Stromal cell of bone marrow (primary cell): ENCODE results near the gene RUNX3.

ENCODE experiments used
- DNase-seq: peaks from one replicate; pipeline ENCODE4 v3.0.0-alpha.2; 2012; ENCODE audit warnings: low read depth

Gene RUNX3

GRCh38 chr1:24886241-24886640 is 43.8 kb downstream of the RUNX3 start:
- no peak for DNase-seq

GRCh38 chr1:24884751-24885150 is 45.3 kb downstream of the RUNX3 start:
- DNase-seq, result no peak

- no peak for DNase-seq
Measured at GRCh38 chr1:24881034-24881433, 49.0 kb downstream of the RUNX3 start.

- peak; percentile 21 for DNase-seq
Measured at GRCh38 chr1:24878775-24879742, 51.0 kb downstream of the RUNX3 start.

GRCh38 chr1:24878045-24878444 is 52.0 kb downstream of the RUNX3 start:
- DNase-seq, result no peak

GRCh38 chr1:24875991-24876506 is 54.0 kb downstream of the RUNX3 start:
- no peak for DNase-seq

- no peak for DNase-seq
Measured at GRCh38 chr1:24875257-24875656, 54.8 kb downstream of the RUNX3 start.

- DNase-seq, result no peak
Measured at GRCh38 chr1:24874611-24875234, 55.4 kb downstream of the RUNX3 start.

GRCh38 chr1:24874056-24874455 is 56.0 kb downstream of the RUNX3 start:
- no peak for DNase-seq

GRCh38 chr1:24873148-24873547 is 56.9 kb downstream of the RUNX3 start:
- DNase-seq, result no peak

GRCh38 chr1:24872061-24872850 is 57.8 kb downstream of the RUNX3 start:
- no peak for DNase-seq

GRCh38 chr1:24871306-24871901 is 58.7 kb downstream of the RUNX3 start:
- no peak for DNase-seq

- no peak for DNase-seq
Measured at GRCh38 chr1:24870551-24871195, 59.4 kb downstream of the RUNX3 start.

- no peak for DNase-seq
Measured at GRCh38 chr1:24868016-24868875, 61.8 kb downstream of the RUNX3 start.

- no peak for DNase-seq
Measured at GRCh38 chr1:24867084-24867870, 62.8 kb downstream of the RUNX3 start.

GRCh38 chr1:24866211-24867083 is 63.6 kb downstream of the RUNX3 start:
- DNase-seq, result no peak

GRCh38 chr1:24865587-24865986 is 64.5 kb downstream of the RUNX3 start:
- DNase-seq, result no peak

GRCh38 chr1:24865168-24865567 is 64.9 kb downstream of the RUNX3 start:
- no peak for DNase-seq

- DNase-seq, result no peak
Measured at GRCh38 chr1:24864370-24864777, 65.7 kb downstream of the RUNX3 start.
